Measurements from ENCODE around the gene ERICH4. TPM values are rescaled to one million over a fixed set of nuclear protein-coding genes. Genes with fewer than 3 reads are reported as not detected.

The ERICH4 gene
- total and polyA plus RNA-seq, 2 of the 8 experiments (the other 6 are each of a cell fraction or from before 2014, with no cell fraction given), result not detected

GRCh38 chr19:41422456-41422855 is 20.5 kb upstream of the ERICH4 start (continued):
- no peak for TF ChIP-seq CHD7 (IDR thresholded peaks at IDR 0.05; ENCODE audit: insufficient replicate concordance, low read length)
- TF ChIP-seq TCF12 (IDR thresholded peaks at IDR 0.05; ENCODE audit: low read depth, low read length), result no peak
- no peak for TF ChIP-seq POLR2A (IDR thresholded peaks at IDR 0.05; ENCODE audit: control extremely low read depth in 1 of 2, low read depth in 2 of 2, low read length in 2 of 2)
- TF ChIP-seq RXRA (IDR thresholded peaks at IDR 0.05; ENCODE audit: insufficient read depth, low read depth, low read length), result no peak
- TF ChIP-seq EZH2 (IDR thresholded peaks at IDR 0.05; ENCODE audit: low read depth, low read length, severe bottlenecking), result no peak
- TF ChIP-seq CHD1 (IDR thresholded peaks at IDR 0.05; ENCODE audit: low read depth, low read length), result no peak
- no peak for TF ChIP-seq SRF (IDR thresholded peaks at IDR 0.05; ENCODE audit: low read depth, low read length)
- TF ChIP-seq USF2 (IDR thresholded peaks at IDR 0.05; ENCODE audit: low read length), result no peak
- TF ChIP-seq FOSL1 (IDR thresholded peaks at IDR 0.05; ENCODE audit: insufficient read depth, low read depth, low read length), result no peak
